Astrocyte (in vitro differentiated cells and primary cell): ENCODE results near the gene MYO16.

Experiments
- EZH2 ChIP-seq: IDR thresholded peaks from 2 replicates; pipeline ENCODE4 v1.6.1; 2012; ENCODE audit warnings: mild to moderate bottlenecking, low read length, inconsistent platforms; ENCODE audit not compliant: insufficient read depth
- TF ChIP-seq, protein P1 (sequence below): IDR thresholded peaks from 2 replicates; pipeline ENCODE4 v1.5.1; 2011; ENCODE audit warnings: low read depth, mild to moderate bottlenecking, inconsistent platforms, low read length, moderate library complexity; ENCODE audit not compliant: insufficient read depth

GRCh38 chr13:109206616-109207015 is 577.2 kb downstream of the MYO16 start:
- TF ChIP-seq, protein P1, sequence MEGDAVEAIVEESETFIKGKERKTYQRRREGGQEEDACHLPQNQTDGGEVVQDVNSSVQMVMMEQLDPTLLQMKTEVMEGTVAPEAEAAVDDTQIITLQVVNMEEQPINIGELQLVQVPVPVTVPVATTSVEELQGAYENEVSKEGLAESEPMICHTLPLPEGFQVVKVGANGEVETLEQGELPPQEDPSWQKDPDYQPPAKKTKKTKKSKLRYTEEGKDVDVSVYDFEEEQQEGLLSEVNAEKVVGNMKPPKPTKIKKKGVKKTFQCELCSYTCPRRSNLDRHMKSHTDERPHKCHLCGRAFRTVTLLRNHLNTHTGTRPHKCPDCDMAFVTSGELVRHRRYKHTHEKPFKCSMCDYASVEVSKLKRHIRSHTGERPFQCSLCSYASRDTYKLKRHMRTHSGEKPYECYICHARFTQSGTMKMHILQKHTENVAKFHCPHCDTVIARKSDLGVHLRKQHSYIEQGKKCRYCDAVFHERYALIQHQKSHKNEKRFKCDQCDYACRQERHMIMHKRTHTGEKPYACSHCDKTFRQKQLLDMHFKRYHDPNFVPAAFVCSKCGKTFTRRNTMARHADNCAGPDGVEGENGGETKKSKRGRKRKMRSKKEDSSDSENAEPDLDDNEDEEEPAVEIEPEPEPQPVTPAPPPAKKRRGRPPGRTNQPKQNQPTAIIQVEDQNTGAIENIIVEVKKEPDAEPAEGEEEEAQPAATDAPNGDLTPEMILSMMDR: no peak
- TF ChIP-seq EZH2: no peak
